NCI-H524 treated with DMSO at 0.1 percent for 48 hours (cell line): ENCODE data around the gene RHOBTB1.

Experiments used
- DNase-seq: peaks from one replicate; lab custom pipeline; 2025; lab: John Stamatoyannopoulos, UW

The RHOBTB1 gene

GRCh38 chr10:60820093-60820754, 123.8 kb downstream of the RHOBTB1 start:
- no peak for DNase-seq
